ENCODE measurements around the gene ZNF692.
A peak's percentile ranks its signal among the peaks of the same experiment; 100 is the strongest.
"Not testable (repeated sequence)": the region's sequence is repeated elsewhere in the genome, so short reads cannot be mapped to it uniquely, and the experiment has no call there.

The ZNF692 gene

GRCh38 chr1:248838357-248839167 lies 20.3 kb downstream of the ZNF692 start:
- no peaks in the 10 kb centered on the region for H3K4me1 ChIP-seq (ENCODE audit: control insufficient read depth, insufficient read depth, low read length)
- no peaks in the 10 kb centered on the region for H3K9me3 ChIP-seq (ENCODE audit: control insufficient read depth, low read length)
- H3K27ac ChIP-seq (ENCODE audit: insufficient read depth, low read depth, low read length, poor library complexity, severe bottlenecking) = peak overlapping the region; percentile 94
- H3K4me3 ChIP-seq (ENCODE audit: insufficient read depth, low read depth, low read length) = peak overlapping the region; percentile 93
- 0% methylated on average over 82 of the region's 82 CpGs for WGBS, 2 experiments
- peaks cover 28% of the 10 kb centered on the region for H3K27me3 ChIP-seq (ENCODE audit: control insufficient read depth, insufficient read depth, low read length, poor library complexity, severe bottlenecking)
- H3K36me3 ChIP-seq (ENCODE audit: control insufficient read depth, insufficient read depth, low read length) = no peaks in the 10 kb centered on the region

DNA sequence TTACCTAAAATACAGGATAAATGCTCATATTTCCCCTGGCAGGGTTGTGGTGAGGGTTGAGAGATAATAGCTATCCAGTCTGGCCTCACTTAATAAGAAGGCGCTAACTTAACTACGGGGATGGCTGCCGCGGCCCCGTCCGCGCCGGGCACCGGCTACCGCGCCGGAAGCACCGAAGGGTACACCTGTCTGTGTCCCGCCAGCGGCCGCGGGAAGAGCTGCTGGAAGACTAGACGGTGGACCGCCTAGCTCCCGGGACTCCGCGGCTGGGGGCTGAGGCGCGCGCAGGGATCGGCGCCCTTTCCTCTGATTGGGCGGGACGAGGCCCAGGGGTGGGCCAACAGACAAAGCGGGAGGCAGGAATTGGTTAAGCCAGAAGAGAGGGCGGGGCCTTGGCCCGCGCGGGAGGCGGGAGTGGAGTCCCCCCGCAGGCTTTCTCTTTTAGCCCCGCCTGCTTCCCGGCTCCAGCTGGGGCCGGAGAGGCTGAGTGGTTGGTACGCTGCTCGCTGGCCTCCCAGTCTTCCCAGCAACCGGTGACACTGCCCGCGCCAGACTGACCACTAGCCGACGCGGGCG lies 21.0 kb downstream of the ZNF692 start, which contains the start of gene ZNF672:
Gene ZNF672 (plus strand): TSS at position 444 of the 576 bp plus-strand sequence. CDS start 9,051 bp downstream, outside the sequence.
- 0% methylated on average over 48 of the region's 48 CpGs for WGBS, 2 experiments
- Histone ChIP-seq H3K27me3 (ENCODE audit: control insufficient read depth, insufficient read depth, low read length, poor library complexity, severe bottlenecking) (peaks cover 30% of the 10 kb centered on the region), H3K4me3 (ENCODE audit: insufficient read depth, low read depth, low read length) (peak within 1 kb of the TSS; percentile 93), H3K27ac (ENCODE audit: insufficient read depth, low read depth, low read length, poor library complexity, severe bottlenecking) (peak within 1 kb of the TSS; percentile 94), H3K4me1 (ENCODE audit: control insufficient read depth, insufficient read depth, low read length) (no peaks in the 10 kb centered on the region), H3K36me3 (ENCODE audit: control insufficient read depth, insufficient read depth, low read length) (no peaks in the 10 kb centered on the region), H3K9me3 (ENCODE audit: control insufficient read depth, low read length) (no peaks in the 10 kb centered on the region)

DNA sequence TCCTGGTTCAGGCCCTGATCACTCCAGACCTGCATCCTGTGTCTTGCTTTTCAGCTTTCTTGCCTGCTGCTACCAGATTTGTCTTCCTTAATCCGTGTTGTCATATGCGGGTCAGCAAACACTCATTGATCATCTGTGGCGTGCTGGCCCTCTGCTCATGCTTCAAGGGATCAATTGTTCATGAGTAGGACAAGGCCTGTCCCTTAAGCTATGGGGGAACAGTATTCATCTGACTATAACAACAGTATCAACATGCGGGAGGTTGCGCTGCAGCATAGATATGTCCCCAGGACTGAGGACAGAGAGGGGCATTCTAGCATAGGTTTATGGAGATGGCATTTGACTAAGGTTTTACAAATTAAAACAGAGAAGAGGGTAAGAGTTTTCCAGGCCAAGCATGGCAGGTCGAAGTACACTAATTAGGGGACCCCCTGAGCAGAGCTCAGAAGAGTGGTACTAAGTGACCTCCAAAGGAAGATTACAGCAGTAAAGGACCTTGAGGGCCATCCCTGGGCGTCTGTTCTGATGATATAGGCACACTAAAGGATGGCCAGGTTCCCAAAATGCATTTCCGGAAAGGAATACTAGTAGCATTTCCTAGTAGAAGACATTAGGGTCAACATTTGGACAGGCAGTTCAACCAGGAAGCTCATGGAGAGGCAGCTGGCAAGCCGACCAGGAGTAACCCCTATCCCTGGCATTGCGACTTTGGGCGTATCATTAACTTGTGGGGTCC lies 21.7 kb downstream of the ZNF692 start:
- 64 to 65% methylated on average over 11 of the region's 11 CpGs for WGBS, 2 experiments
- Histone ChIP-seq H3K4me3 (ENCODE audit: insufficient read depth, low read depth, low read length) (peak overlapping the region; percentile 93), H3K9me3 (ENCODE audit: control insufficient read depth, low read length) (no peaks in the 10 kb centered on the region), H3K27me3 (ENCODE audit: control insufficient read depth, insufficient read depth, low read length, poor library complexity, severe bottlenecking) (peaks cover 30% of the 10 kb centered on the region), H3K27ac (ENCODE audit: insufficient read depth, low read depth, low read length, poor library complexity, severe bottlenecking) (no peak overlapping the region), H3K4me1 (ENCODE audit: control insufficient read depth, insufficient read depth, low read length) (no peaks in the 10 kb centered on the region), H3K36me3 (ENCODE audit: control insufficient read depth, insufficient read depth, low read length) (no peaks in the 10 kb centered on the region)

DNA sequence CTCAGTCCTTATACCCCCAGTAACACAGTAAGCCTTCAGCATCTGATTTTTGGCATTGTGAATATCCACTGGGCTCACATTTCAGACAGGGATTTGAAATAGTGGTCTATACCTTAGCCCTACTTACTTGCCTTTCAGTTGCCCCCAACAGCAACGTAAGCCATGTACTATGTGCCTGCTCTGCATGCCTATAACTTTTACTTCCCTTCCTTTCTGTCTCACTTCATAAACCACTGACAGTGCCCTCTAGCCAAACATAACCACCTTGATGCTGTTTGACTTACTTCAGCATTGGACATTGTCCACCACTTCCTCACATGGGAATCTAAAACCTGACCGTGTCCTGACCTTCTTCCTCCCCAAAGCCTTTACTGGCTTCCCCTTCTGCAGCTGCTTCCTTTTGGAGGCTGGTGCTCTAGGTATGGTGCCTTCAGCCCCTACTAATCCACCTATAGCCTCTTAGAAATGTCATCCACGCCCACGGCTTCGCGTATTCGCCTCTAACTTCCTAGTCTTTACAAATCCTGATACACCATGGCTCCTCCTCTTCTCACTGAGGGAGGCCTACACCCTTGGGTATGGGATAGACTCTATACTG lies 24.4 kb downstream of the ZNF692 start:
- no peaks in the 10 kb centered on the region for H3K9me3 ChIP-seq (ENCODE audit: control insufficient read depth, low read length)
- H3K27ac ChIP-seq (ENCODE audit: insufficient read depth, low read depth, low read length, poor library complexity, severe bottlenecking) = no peak overlapping the region
- 75 to 83% methylated on average over 7 of the region's 7 CpGs for WGBS, 2 experiments
- H3K4me3 ChIP-seq (ENCODE audit: insufficient read depth, low read depth, low read length) = no peak overlapping the region
- H3K36me3 ChIP-seq (ENCODE audit: control insufficient read depth, insufficient read depth, low read length) = no peaks in the 10 kb centered on the region
- H3K27me3 ChIP-seq (ENCODE audit: control insufficient read depth, insufficient read depth, low read length, poor library complexity, severe bottlenecking) = peaks cover 30% of the 10 kb centered on the region
- no peaks in the 10 kb centered on the region for H3K4me1 ChIP-seq (ENCODE audit: control insufficient read depth, insufficient read depth, low read length)

DNA sequence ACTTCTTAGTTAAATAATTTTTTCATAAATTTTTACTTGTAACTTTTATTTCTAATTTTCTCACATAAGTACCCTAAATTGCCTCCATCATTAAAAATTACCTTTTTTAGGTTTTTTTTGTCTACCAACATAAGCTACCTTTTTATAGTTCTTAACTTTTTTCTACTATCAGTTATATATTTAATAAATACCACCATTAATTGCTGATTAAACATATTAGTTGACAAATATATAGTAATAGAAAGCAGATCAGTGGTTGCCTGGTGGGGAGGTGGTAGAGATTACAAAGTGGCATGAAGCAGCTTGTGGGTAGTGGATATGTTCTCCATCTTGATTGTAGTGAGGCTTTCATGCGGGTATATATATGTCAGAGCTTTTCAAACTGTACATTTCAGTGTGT lies 27.0 kb downstream of the ZNF692 start:
- Histone ChIP-seq H3K4me3 (ENCODE audit: insufficient read depth, low read depth, low read length) (no peak overlapping the region), H3K27me3 (ENCODE audit: control insufficient read depth, insufficient read depth, low read length, poor library complexity, severe bottlenecking) (peaks cover 30% of the 10 kb centered on the region), H3K9me3 (ENCODE audit: control insufficient read depth, low read length) (no peaks in the 10 kb centered on the region), H3K27ac (ENCODE audit: insufficient read depth, low read depth, low read length, poor library complexity, severe bottlenecking) (no peak overlapping the region), H3K36me3 (ENCODE audit: control insufficient read depth, insufficient read depth, low read length) (no peaks in the 10 kb centered on the region), H3K4me1 (ENCODE audit: control insufficient read depth, insufficient read depth, low read length) (no peaks in the 10 kb centered on the region)
- WGBS, 2 experiments = 100% methylated on average over 1 of the region's 1 CpG; no CpG with 5 or more reads in 1 of the 2 experiments

- not testable (repeated sequence) for H3K27ac ChIP-seq (ENCODE audit: insufficient read depth, low read depth, low read length, poor library complexity, severe bottlenecking); H3K4me1 ChIP-seq (ENCODE audit: control insufficient read depth, insufficient read depth, low read length); H3K9me3 ChIP-seq (ENCODE audit: control insufficient read depth, low read length); H3K4me3 ChIP-seq (ENCODE audit: insufficient read depth, low read depth, low read length); H3K36me3 ChIP-seq (ENCODE audit: control insufficient read depth, insufficient read depth, low read length)
- WGBS, 2 experiments = 59 to 68% methylated on average over 2 to 3 of the region's 3 CpGs
- peaks cover 24% of the 10 kb centered on the region for H3K27me3 ChIP-seq (ENCODE audit: control insufficient read depth, insufficient read depth, low read length, poor library complexity, severe bottlenecking)
Observed at GRCh38 chr1:248830718-248831017, 28.2 kb downstream of the ZNF692 start.

GRCh38 chr1:248828845-248829244 lies 30.0 kb downstream of the ZNF692 start:
- 85 to 92% methylated on average over 2 to 3 of the region's 3 CpGs for WGBS, 2 experiments
- H3K27ac ChIP-seq (ENCODE audit: insufficient read depth, low read depth, low read length, poor library complexity, severe bottlenecking) = no peak overlapping the region
- H3K36me3 ChIP-seq (ENCODE audit: control insufficient read depth, insufficient read depth, low read length) = no peaks in the 10 kb centered on the region
- H3K4me1 ChIP-seq (ENCODE audit: control insufficient read depth, insufficient read depth, low read length) = peaks cover 10% of the 10 kb centered on the region
- H3K4me3 ChIP-seq (ENCODE audit: insufficient read depth, low read depth, low read length) = no peak overlapping the region
- no peaks in the 10 kb centered on the region for H3K9me3 ChIP-seq (ENCODE audit: control insufficient read depth, low read length)
- H3K27me3 ChIP-seq (ENCODE audit: control insufficient read depth, insufficient read depth, low read length, poor library complexity, severe bottlenecking) = peaks cover 6% of the 10 kb centered on the region

DNA sequence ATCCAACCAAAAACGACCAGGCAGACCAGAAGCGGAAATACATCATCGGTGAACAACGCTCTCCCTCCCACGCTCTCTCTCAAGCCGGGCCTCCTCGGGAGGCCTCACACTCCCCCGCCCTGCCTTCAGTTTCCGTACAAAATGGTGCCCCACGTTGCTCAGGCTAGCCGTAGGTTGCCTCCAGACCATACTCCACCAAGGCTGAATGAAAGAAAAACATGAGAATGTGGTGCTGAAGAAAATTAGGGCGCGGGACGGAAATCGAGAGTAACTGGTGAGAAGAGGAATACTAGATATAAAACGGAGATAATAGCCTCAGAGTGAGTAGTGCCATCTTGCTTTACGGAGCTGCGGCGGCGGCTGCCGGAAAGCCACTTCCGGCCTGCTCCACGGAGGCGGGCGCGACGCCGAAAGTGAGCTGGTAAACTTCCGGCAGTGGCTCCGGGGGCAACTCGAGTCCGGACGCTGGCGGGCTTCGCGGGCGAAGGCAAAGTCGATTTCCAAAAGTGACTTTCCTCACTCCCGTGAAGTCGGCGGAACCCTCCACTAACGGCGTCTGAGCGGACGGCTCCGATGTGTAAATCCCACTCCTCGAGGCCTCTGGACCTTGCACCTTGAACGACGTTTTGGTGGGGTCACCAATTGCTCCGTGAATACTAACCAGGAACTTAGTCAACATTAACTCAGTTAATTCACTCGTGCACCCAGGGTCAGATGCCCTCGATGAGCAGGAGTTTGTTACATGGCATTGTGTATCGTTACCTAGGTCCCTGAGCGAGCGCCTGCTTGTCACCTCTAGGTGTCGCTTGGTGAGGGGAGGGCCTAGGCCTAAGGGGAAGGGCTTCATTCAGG lies 32.8 kb downstream of the ZNF692 start, which contains the start of gene SH3BP5L:
Gene SH3BP5L (minus strand): TSS at position 7 of the 852 bp plus-strand sequence. CDS start 980 bp downstream, outside the sequence.
- H3K4me1 ChIP-seq (ENCODE audit: control insufficient read depth, insufficient read depth, low read length) = peaks cover 10% of the 10 kb centered on the region
- H3K4me3 ChIP-seq (ENCODE audit: insufficient read depth, low read depth, low read length) = peak within 1 kb of the TSS; percentile 97
- H3K9me3 ChIP-seq (ENCODE audit: control insufficient read depth, low read length) = no peaks in the 10 kb centered on the region
- H3K27ac ChIP-seq (ENCODE audit: insufficient read depth, low read depth, low read length, poor library complexity, severe bottlenecking) = peak within 1 kb of the TSS; percentile 96
- no peaks in the 10 kb centered on the region for H3K27me3 ChIP-seq (ENCODE audit: control insufficient read depth, insufficient read depth, low read length, poor library complexity, severe bottlenecking)
- WGBS, 2 experiments = 0% methylated on average over 56 of the region's 56 CpGs
- no peaks in the 10 kb centered on the region for H3K36me3 ChIP-seq (ENCODE audit: control insufficient read depth, insufficient read depth, low read length)

DNA sequence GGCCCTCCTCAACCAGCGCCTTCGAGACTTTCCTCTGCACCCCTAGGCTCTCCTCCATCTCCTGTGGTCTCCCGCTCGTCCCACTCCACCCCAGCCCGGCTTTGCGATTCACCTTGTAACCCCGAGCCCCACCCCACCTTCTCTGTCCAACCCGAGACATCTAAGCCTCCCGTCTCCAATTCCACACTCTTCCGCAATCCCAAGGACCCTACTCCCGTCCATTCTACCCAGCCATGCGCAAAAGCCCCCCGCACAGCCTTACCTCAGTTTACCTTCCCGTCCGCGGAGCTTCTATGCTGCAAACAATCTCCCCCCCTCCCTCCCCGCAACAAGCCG lies 33.3 kb downstream of the ZNF692 start:
- Histone ChIP-seq H3K4me1 (ENCODE audit: control insufficient read depth, insufficient read depth, low read length) (peaks cover 10% of the 10 kb centered on the region), H3K27ac (ENCODE audit: insufficient read depth, low read depth, low read length, poor library complexity, severe bottlenecking) (no peak overlapping the region), H3K36me3 (ENCODE audit: control insufficient read depth, insufficient read depth, low read length) (no peaks in the 10 kb centered on the region), H3K9me3 (ENCODE audit: control insufficient read depth, low read length) (no peaks in the 10 kb centered on the region), H3K27me3 (ENCODE audit: control insufficient read depth, insufficient read depth, low read length, poor library complexity, severe bottlenecking) (no peaks in the 10 kb centered on the region), H3K4me3 (ENCODE audit: insufficient read depth, low read depth, low read length) (peak overlapping the region; percentile 97)
- 0% methylated on average over 18 of the region's 18 CpGs for WGBS, 2 experiments

All from ectodermal cell (in vitro differentiated cells).